GM18907 (cell line): ENCODE data around the gene PLAAT3.
"Not testable (repeated sequence)": the region's sequence is repeated elsewhere in the genome, so short reads cannot be mapped to it uniquely, and the experiment has no call there.

Source experiments
- ATAC-seq: cut with Tn5 transposase; IDR thresholded peaks from one replicate; pipeline ENCODE4 v1.9.1; 2021; ENCODE audit warnings: mild to moderate bottlenecking, moderate library complexity; ENCODE audit not compliant: unreplicated experiment

PLAAT3 gene

GRCh38 chr11:63609971-63610580, 4.2 kb downstream of the PLAAT3 start:
- no peak for ATAC-seq

DNA sequence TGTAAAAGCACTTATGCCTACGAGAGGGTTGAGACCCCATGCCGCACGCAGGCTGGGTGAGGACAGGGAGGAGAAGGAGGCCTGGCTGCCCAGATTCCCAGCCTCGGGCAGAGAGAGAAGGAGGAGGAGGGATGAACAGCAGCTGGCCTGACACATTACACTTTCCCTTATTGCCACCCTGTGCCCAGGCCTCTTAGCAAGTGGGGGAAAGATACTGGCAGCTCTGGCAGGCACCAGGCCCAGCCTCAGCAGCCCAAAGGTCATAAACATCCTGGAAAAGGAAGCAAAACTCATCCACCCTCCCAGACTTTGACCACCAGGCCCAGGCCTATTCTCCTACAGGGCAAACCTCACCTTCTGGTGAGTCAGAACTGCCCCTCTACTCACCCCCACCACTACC, 4.7 kb downstream of the PLAAT3 start:
- ATAC-seq = no peak

DNA sequence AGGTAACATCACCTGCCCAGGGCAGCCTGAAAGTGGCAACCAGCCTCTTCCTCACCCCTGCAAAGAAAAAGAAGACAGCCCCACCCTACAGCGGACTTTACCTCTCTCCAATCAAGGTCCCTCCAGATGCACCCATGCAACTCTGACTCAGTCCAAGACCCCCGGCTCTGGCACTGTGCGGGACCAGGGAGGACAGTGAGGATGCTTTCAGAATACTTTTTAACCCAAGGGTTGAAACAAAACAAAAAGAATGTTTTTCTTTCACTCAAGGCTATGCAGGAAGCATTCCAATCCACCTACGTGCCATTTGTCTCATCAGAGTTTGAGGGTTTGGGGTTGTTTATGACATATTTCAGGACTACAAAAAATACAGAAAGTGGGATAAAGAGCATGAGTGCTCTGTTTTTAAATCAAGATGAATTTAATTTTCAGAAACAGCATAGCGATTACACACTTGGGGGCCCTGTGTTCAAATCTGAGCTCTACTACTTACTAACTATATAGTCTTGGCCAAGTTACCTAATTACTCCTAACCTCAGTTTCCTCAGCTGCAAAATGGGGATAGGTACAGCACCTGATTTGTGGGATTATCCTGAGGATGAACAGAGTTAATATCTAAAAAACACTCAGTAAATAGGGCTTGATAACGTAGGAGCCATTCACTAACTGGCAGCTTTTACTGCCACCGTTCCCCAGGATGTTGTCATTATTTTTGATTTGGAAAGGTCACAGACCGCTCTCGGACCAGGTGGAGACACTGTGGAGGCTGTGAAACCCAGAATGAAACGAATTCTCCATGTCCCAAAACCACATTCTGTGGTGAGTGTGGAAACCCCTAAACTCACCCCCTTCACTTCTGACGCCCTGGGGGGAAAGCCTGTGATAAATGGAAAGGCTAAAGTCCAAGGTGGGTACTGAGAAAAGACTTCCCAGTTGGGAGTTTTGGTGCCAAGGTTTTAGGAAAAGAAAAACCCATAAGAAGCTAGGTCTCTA, 5.6 kb downstream of the PLAAT3 start:
- ATAC-seq = no peak

- no peak for ATAC-seq
These were observed 11.1 kb downstream of the PLAAT3 start for GRCh38 chr11:63603180-63603518.

DNA sequence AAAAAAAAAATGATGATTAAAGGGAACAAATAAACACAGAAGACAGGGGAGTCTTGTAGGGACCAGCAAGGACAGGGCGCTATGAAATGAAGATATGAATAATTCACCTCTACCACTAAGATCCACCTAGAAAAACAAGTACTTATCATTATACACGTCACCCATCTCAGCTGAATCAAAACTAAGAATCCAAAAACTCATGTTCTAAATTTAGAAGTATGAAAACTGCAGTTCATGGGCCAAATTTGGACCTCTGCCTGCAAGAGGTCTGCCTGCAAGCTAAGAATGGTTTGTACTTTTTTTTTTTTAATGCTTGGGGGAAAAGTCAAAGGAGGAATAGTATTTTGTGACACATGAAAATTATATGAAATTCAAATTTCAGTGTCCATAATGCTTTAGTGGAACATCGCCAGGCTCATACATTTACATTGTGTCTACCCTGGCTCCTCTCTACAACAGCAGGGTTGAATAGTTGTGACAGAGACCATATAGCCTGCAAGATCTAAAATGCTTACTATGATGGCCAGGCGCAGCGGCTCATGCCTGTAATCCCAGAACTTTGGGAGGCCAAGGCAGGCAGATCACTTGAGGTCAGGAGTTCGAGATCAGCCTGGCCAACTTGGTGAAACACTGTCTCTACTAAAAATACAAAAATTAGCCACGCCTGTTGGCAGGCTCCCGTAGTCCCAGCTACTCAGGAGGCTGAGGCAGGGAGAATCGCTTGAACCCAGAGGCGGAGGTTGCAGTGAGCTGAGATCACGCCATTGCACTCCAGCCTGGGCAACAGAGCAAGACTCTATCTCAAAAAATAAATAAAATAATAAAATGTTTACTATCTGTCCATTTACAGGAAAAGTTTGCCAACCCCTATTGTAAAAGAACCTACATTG, 11.7 kb downstream of the PLAAT3 start:
- ATAC-seq = not testable (repeated sequence)

GRCh38 chr11:63599211-63600122, 14.8 kb downstream of the PLAAT3 start:
- no peak for ATAC-seq

- no peak for ATAC-seq
These were observed 15.7 kb downstream of the PLAAT3 start for GRCh38 chr11:63598556-63598955.

GRCh38 chr11:63595296-63595695, 18.9 kb downstream of the PLAAT3 start:
- ATAC-seq = no peak

DNA sequence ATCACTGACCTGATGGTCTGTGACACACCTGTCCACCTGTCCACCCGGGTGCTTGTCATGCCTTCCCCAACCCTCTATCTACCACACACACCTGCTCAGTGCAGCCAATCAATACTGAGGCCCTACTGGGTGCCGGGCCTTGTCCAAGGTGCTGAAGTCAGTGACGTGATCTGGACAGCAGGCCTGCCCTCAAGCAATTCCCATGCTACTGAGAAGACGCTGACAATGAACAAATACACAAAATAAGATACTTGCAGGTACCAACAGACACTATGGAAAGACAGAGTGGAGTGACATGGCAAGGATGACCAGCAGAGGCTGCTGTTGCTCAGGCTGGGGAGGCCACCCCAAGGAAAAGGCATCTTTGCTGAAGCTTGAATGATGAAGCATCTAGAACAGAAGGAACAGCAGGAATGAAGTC, 21.2 kb downstream of the PLAAT3 start:
- ATAC-seq = no peak

DNA sequence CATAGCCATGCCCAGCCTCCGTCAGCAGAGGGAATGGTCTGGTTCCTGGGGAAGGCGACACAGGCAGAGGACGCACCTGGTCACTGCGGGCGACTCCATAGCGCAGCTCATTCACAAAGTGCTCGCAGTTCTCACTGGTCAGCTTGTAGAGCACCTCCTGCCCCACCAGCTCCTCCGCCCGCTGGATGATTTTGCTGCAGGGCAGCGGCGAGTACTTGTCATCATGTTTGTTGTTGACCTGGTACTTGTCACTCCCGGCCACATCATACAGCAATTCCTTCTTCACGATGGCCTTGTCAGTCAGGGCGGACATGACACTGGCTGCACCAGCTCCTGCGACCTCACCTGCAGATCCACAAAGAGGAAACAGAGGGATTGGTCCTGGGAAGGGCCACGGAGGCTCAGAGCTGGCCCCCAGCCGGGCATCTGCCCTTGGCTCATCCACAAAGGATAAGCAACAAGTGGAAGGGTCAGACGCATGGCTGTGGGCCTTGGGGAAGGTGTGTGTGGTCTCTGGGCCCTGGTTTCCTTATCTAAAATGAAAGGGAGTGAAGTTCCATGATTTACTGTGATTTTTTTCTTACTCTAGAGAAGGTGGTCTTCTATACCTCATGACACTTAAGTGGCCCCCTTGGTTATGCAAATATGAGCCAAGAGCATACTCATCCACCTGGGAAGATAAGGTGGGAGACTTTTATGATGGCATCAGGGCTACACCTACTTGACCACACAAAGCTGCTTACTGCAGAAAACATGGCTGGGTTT, 24.0 kb downstream of the PLAAT3 start:
- ATAC-seq = no peak

- ATAC-seq = no peak
These were observed 25.2 kb downstream of the PLAAT3 start for GRCh38 chr11:63589000-63589399.

GRCh38 chr11:63586451-63587166, 27.6 kb downstream of the PLAAT3 start:
- ATAC-seq = no peak

DNA sequence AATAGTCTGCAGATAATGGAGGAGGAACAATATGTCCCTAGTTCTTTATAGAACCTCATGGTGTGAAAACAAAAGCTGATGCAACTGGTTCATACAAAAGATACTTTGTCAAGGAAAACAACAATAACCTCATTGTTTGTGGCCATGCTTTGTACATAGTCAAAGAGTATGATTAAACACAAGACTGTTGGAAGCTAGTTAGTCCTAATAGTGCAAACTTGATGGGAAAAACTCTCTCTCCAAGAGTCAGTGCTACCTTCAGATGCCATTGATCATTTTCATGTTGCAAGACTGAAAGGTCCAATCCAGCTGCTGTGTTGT, 30.9 kb downstream of the PLAAT3 start:
- no peak for ATAC-seq

GRCh38 chr11:63581224-63581623, 33.0 kb downstream of the PLAAT3 start:
- not testable (repeated sequence) for ATAC-seq

DNA sequence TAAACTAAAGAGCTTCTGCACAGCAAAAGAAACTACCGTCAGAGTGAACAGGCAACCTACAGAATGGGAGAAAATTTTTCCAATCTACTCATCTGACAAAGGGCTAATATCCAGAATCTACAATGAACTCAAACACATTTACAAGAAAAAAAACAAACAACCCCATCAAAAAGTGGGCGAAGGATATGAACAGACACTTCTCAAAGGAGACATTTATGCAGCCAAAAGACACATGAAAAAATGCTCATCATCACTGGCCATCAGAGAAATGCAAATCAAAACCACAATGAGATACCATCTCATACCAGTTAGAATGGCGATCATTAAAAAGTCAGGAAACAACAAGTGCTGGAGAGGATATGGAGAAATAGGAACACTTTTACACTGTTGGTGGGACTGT, 35.4 kb downstream of the PLAAT3 start:
- ATAC-seq = not testable (repeated sequence)

GRCh38 chr11:63574856-63575602, 39.2 kb downstream of the PLAAT3 start:
- no peak for ATAC-seq

DNA sequence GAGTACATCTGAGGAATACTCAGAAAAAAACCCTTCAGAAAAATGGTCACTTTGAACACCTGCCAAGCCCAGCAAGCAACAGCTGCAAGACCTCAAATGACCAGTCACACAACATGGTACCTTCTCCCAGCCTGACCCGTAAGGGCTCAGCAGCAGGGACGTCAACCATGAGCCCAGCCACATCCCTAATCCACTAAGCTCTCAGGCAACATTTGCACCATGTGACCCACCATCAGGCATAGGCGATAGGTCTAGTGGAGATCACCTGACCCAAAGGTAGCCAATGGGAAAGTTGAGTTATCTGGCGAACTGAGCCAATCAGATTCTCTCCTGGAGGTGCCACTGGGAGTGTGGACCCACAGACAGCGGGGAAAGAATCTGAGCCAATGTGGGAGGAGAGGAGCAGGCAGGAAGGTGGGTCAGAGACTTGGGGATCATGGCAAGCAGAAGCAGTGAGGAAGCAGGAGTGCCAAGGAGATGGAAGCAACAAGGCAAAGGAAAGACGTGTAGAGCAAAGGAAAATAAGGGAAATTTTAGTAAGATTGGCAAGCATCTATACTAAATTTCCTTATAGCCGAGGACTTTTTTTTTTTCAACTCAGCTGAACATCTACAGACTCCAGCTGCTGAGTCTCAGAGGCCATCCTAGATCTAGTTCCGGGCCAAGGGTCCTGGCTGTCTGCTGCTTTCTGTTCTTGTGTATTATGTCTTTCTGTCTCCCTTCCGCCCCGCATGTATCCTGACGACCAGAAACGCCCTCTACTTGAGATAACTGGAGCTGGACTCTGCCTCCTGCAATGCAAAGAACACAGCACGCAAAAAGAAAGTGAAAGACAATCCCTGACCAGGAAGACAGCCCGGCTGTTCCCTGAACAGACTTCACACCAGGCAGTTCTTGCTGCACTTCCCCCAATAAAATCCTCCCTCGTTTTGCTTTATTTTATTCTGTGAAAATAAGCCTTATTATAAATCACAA, 40.1 kb downstream of the PLAAT3 start:
- ATAC-seq = no peak
